ENCODE results near the gene RALGAPB.

RALGAPB gene

GRCh38 chr20:38449046-38449445, 23.6 kb upstream of the RALGAPB start:
- CTCF ChIA-PET: interaction anchor here (3.8 to 13.7 kb wide), 3 partner anchors 11 to 25 kb away, joined by 30 to 192 read pairs (median 60); partner anchors contain the start of genes RALGAPB and SNHG17

GRCh38 chr20:38450412-38450975, 22.1 kb upstream of the RALGAPB start:
- ChIA-PET POLR2A (interaction anchor here (1.1 kb wide), 1 partner anchor 15 kb away, joined by 3 read pairs; the partner anchor contains the start of gene SNHG17), CTCF (interaction anchor here (1.0 to 13.7 kb wide), 2 partner anchors 16 to 18 kb away, joined by 3 to 192 read pairs; partner anchors contain the start of gene SNHG17)
- no peak for DNase-seq (ENCODE audit: extremely low spot score)
- no peak for TF ChIP-seq CTCF (IDR thresholded peaks at IDR 0.05; ENCODE audit: control extremely low read depth, extremely low read depth, low read depth, missing control alignments)

More at GRCh38 chr20:38449046-38449445, 23.6 kb upstream of the RALGAPB start:
- POLR2A ChIA-PET: interaction anchor here (3.6 kb wide), 1 partner anchor 15 kb away, joined by 44 read pairs; the partner anchor contains the start of gene SNHG17
- no peak for TF ChIP-seq CTCF (IDR thresholded peaks at IDR 0.05; ENCODE audit: control extremely low read depth, extremely low read depth, low read depth, missing control alignments)
- DNase-seq (ENCODE audit: extremely low spot score): no peak

GRCh38 chr20:38452880-38453624, 19.6 kb upstream of the RALGAPB start:
- no peak for DNase-seq (ENCODE audit: extremely low spot score)
- CTCF ChIA-PET: interaction anchor here (1.0 to 13.7 kb wide), 5 partner anchors 9 to 40 kb away, joined by 3 to 192 read pairs (median 5); partner anchors contain the start of genes RALGAPB and SNHG17
- POLR2A ChIA-PET: interaction anchor here (1.2 kb wide), 1 partner anchor 18 kb away, joined by 4 read pairs; the partner anchor contains the start of gene SNHG17
- TF ChIP-seq CTCF (IDR thresholded peaks at IDR 0.05; ENCODE audit: control extremely low read depth, extremely low read depth, low read depth, missing control alignments): no peak

DNA sequence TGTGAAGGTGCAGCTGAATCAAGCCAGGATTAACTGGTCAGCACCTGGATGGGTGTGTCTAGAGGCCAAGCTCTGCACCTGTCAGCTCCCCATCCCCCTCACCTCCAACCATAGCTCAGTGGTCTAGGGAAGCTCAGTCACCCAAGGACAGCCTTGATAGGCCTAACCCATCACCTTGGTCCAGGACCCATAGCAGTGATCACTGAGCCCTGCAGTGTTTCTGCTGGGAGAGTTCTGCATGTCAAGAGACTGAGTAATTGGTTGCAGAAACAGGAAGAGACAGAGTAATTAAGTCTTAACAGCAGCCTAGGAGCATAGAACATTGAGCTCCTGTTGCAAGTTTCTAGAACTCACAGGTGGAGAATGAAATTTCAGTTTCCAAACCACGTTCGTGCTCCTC, 18.7 kb upstream of the RALGAPB start:
- CTCF ChIA-PET: interaction anchor here (1.1 to 13.7 kb wide), 6 partner anchors 8 to 39 kb away, joined by 3 to 192 read pairs (median 4); partner anchors contain the start of genes RALGAPB and SNHG17
- TF ChIP-seq CTCF (IDR thresholded peaks at IDR 0.05; ENCODE audit: control extremely low read depth, extremely low read depth, low read depth, missing control alignments): no peak
- POLR2A ChIA-PET: interaction anchor here (1.2 to 1.6 kb wide), 2 partner anchors 18 to 19 kb away, joined by 3 to 4 read pairs; partner anchors contain the start of genes RALGAPB and SNHG17
- peak; percentile 37 for DNase-seq (ENCODE audit: extremely low spot score)

GRCh38 chr20:38454556-38455473, 17.8 kb upstream of the RALGAPB start:
- ChIA-PET CTCF (interaction anchor here (1.0 to 13.7 kb wide), 8 partner anchors 9 to 38 kb away, joined by 3 to 192 read pairs (median 4); partner anchors contain the start of genes RALGAPB and SNHG17), POLR2A (interaction anchor here (1.6 kb wide), 1 partner anchor 17 kb away, joined by 3 read pairs; the partner anchor contains the start of gene RALGAPB)

More at GRCh38 chr20:38454556-38455473, 17.8 kb upstream of the RALGAPB start:
- no peak for TF ChIP-seq CTCF (IDR thresholded peaks at IDR 0.05; ENCODE audit: control extremely low read depth, extremely low read depth, low read depth, missing control alignments)
- DNase-seq (ENCODE audit: extremely low spot score): no peak
